ENCODE measurements around the gene MARCKSL1.
A peak's percentile ranks its signal among the peaks of the same experiment; 100 is the strongest.

Gene MARCKSL1

DNA sequence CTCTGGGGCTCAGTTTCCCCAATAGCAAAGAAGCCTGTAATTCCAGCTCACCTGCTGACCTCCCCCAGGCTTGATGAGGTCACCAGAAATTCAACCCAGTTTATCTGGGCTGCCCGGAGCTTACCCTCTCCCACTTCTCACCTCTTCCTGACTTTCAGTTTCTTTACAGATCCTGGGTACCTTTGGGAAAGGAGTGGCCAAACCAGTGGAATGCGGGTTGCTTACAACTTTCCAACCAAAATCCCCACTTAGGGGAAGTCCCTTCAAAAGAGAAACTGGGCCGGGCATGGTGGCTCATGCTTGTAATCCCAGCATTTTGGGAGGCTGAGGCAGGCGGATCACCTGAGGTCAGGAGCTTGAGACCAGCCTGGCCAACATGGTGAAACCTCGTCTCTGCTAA is 5.9 kb upstream of the MARCKSL1 start:
- H3K9me3 Mint-ChIP-seq = no peaks in the 10 kb centered on the region
- H3K36me3 Mint-ChIP-seq (ENCODE audit: low read depth) = no peaks in the 10 kb centered on the region
- ATAC-seq (no peak), DNase-seq (no peak)
- H3K27me3 Mint-ChIP-seq = no peaks in the 10 kb centered on the region
- no peak overlapping the region for H3K27ac Mint-ChIP-seq
- H3K4me1 Mint-ChIP-seq = peaks cover 47% of the 10 kb centered on the region
- H3K4me3 Mint-ChIP-seq = no peak overlapping the region

- Mint-ChIP-seq H3K36me3 (ENCODE audit: low read depth) (no peaks in the 10 kb centered on the region), H3K27me3 (no peaks in the 10 kb centered on the region), H3K4me3 (no peak overlapping the region), H3K4me1 (peaks cover 49% of the 10 kb centered on the region), H3K9me3 (no peaks in the 10 kb centered on the region), H3K27ac (no peak overlapping the region)
- no peak for DNase-seq
- ATAC-seq = no peak
These were observed 5.2 kb upstream of the MARCKSL1 start for GRCh38 chr1:32341186-32341757.

DNA sequence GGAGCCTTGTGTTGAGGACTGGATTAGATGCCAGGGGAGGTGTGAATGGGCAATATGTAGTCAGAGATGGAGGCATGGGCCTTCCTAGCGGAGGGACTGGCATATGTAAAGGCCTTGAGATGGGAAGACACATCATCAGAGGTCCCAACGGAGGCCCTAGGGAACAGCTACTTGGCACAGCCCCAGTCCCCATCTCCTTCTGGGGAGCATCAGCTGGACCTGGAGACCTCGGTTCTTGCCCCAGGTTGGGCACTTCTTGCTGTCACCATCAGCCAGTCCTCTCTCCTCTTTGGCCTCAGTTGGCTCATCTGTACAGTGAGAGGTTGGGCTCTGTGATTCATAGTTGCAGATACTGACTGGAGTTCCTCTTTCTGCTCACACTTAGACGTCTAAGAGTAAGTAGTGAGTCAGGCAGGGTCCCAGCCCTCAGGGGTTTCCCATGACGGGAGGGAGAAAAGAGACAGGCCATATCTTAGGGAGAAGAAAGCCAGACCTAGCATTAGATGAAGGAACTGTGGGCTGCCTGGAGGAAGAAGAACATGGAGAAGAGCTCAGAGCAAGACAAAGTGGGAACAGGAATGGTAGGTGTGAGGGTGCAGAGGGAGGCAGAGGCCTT is 3.4 kb upstream of the MARCKSL1 start:
- no peaks in the 10 kb centered on the region for H3K27me3 Mint-ChIP-seq
- peak overlapping the region; percentile 15 for H3K4me3 Mint-ChIP-seq
- peak; percentile 77 for ATAC-seq
- DNase-seq = peak; percentile 49
- peak overlapping the region; percentile 3 for H3K27ac Mint-ChIP-seq
- H3K36me3 Mint-ChIP-seq (ENCODE audit: low read depth) = no peaks in the 10 kb centered on the region
- peaks cover 44% of the 10 kb centered on the region for H3K4me1 Mint-ChIP-seq
- no peaks in the 10 kb centered on the region for H3K9me3 Mint-ChIP-seq

DNA sequence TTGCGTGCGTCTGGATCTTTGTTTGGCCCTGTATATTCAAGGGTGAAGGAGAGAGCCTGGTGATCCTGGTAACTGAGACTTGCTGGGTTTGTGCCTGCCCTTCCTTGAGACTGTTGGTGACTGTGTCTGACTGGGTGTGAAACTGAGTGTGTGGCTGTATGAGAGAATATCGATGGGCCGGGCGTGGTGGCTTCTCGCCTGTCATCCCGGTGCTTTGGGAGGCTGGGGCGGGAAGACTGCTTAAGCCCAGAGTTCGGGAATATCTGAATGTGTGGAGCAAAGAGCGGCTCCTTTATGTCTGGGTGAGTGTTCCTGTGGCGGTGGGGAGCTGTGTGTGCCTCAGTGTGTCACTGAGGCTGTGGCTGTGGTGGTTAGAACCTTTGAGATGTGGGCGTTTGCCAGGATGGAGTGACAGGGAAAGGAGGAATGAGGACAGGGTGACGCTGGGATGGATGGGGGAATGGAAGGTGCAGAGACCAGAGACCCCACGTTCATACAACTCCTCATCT is 2.7 kb upstream of the MARCKSL1 start:
- H3K4me1 Mint-ChIP-seq = peaks cover 51% of the 10 kb centered on the region
- DNase-seq (no peak), ATAC-seq (no peak)
- H3K27ac Mint-ChIP-seq = peak overlapping the region; percentile 34
- H3K9me3 Mint-ChIP-seq = no peaks in the 10 kb centered on the region
- H3K36me3 Mint-ChIP-seq (ENCODE audit: low read depth) = peaks cover 1% of the 10 kb centered on the region
- H3K4me3 Mint-ChIP-seq = no peak overlapping the region
- no peaks in the 10 kb centered on the region for H3K27me3 Mint-ChIP-seq

DNA sequence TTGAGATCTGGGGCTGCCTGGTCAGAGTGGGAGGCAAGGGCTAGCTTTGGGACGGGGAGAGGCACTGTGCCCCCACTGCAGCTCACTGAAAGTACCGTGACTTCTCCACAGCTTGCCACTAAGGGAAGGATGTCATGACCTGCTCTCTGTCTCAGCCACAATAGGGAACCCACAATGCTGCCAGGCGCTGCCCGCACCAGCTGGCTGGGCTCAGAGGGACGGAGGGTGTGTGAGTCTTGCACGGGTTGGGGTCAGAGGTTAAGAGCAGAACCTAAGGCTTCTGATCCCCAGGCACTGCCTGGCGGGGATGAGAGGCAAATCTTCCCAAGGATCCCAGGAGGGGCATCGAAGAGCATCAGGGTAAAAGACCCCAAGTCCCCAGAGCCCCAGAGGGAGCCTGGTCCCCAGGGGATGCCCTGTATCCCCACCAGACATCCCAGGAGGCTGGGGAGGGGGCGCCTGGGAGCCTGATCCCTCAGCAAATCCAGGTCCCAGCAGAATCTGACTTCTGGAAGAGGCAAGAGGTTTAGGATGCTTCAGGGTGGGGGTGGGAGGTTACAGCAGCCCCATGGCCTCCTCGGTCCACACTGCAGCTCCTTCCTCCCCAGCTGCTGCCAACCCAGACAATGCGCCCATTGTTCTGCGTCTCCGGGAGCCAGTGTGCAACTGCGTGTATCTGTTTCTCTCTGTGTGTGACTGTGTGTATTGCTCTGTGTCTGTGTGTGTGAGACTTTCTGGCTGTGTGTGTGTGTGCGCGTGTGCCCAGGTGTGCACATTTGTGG is 2.0 kb upstream of the MARCKSL1 start:
- ATAC-seq = peak; percentile 7
- H3K9me3 Mint-ChIP-seq = no peaks in the 10 kb centered on the region
- H3K27ac Mint-ChIP-seq = peak overlapping the region; percentile 64
- peak; percentile 27 for DNase-seq
- H3K4me3 Mint-ChIP-seq = no peak overlapping the region
- H3K27me3 Mint-ChIP-seq = no peaks in the 10 kb centered on the region
- H3K4me1 Mint-ChIP-seq = peaks cover 53% of the 10 kb centered on the region
- peaks cover 5% of the 10 kb centered on the region for H3K36me3 Mint-ChIP-seq (ENCODE audit: low read depth)

- ATAC-seq = peak; percentile 76
- peaks cover 50% of the 10 kb centered on the region for H3K4me1 Mint-ChIP-seq
- H3K4me3 Mint-ChIP-seq = peak overlapping the region; percentile 60
- H3K36me3 Mint-ChIP-seq (ENCODE audit: low read depth) = peaks cover 5% of the 10 kb centered on the region
- H3K27ac Mint-ChIP-seq = peak overlapping the region; percentile 54
- no peaks in the 10 kb centered on the region for H3K27me3 Mint-ChIP-seq
- H3K9me3 Mint-ChIP-seq = no peaks in the 10 kb centered on the region
- peak; percentile 77 for DNase-seq
These were observed 1.1 kb upstream of the MARCKSL1 start for GRCh38 chr1:32336963-32337675.

DNA sequence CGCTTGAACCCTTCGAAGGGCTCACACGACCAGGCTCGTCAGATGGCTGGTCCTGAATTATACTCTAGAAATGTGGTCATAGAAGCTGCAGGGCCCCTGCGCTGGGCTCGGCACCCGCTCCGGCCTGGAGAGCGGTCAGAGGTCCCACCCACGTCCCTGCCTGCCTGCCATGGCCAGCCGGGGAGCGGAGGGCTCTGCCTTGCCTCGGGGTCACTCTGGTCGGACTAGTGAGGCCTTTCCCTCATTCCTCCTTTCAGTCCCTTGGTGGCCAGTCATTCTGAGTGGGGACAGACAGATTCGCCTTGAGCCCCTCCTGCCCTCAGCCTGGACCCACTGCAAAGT is 529 bp upstream of the MARCKSL1 start:
- Mint-ChIP-seq H3K4me1 (peaks cover 50% of the 10 kb centered on the region), H3K27me3 (no peaks in the 10 kb centered on the region), H3K27ac (no peak overlapping the region), H3K4me3 (peak overlapping the region; percentile 60), H3K36me3 (ENCODE audit: low read depth) (peaks cover 10% of the 10 kb centered on the region), H3K9me3 (no peaks in the 10 kb centered on the region)
- ATAC-seq (no peak), DNase-seq (no peak)

DNA sequence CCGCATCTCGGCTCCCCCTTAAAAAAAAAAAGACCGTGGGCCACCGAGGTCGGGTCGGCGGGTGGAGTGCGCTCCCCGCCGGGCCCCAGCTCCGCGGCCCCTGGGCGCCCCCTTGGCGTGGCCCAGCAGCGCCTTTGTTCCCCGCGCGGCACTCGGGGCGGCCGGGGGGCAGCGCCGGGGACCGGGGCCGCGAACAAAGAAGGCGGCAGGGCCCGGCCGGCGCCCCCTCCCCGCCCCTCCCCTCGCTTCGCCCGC is 571 bp downstream of the MARCKSL1 start:
- Mint-ChIP-seq H3K27me3 (no peaks in the 10 kb centered on the region), H3K9me3 (no peaks in the 10 kb centered on the region), H3K4me3 (peak overlapping the region; percentile 84), H3K36me3 (ENCODE audit: low read depth) (peaks cover 14% of the 10 kb centered on the region), H3K4me1 (peaks cover 50% of the 10 kb centered on the region), H3K27ac (no peak overlapping the region)
- no peak for ATAC-seq
- DNase-seq = no peak

DNA sequence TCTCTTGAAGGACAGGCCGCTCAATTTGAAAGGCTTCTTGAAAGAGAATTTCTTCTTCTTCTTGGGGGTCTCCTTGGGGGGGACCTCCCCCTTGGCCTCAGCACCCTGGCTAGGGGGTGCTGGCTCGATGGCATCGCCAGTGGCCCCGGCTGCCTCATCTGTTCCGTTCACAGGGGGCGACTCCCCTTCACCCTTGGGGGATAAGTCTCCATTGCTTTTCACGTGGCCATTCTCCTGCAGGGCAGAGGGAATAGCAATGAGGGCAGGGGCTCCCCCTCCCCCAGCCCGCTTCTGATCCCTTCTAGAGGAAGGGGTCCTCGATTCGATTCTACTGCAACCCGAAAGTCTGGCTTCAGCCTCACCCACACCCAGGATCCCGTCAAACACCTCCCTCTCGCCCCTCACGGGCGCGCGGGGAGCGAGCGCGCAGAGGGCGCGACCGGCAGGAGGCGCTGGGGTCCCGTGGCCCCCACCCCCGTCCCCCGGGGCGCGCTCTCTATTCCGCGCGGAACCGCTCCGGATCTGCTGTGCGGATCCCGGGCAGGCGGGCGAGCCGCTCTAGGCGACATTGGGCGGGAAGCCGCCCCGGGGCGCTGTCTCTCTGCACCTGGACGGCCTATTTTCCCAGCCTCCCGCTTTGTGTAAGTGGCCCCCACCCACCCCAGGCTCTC is 1.0 kb downstream of the MARCKSL1 start:
- Mint-ChIP-seq H3K4me3 (peak overlapping the region; percentile 84), H3K27me3 (no peaks in the 10 kb centered on the region), H3K9me3 (no peaks in the 10 kb centered on the region)

GRCh38 chr1:32334274-32334861 is 1.7 kb downstream of the MARCKSL1 start:
- H3K27ac Mint-ChIP-seq = peak overlapping the region; percentile 70
- peak overlapping the region; percentile 84 for H3K4me3 Mint-ChIP-seq
- ATAC-seq (no peak), DNase-seq (no peak)
- H3K36me3 Mint-ChIP-seq (ENCODE audit: low read depth) = peaks cover 17% of the 10 kb centered on the region
- H3K4me1 Mint-ChIP-seq = peaks cover 49% of the 10 kb centered on the region
- H3K27me3 Mint-ChIP-seq = no peaks in the 10 kb centered on the region
- no peaks in the 10 kb centered on the region for H3K9me3 Mint-ChIP-seq

More for the DNA sequence above, 1.0 kb downstream of the MARCKSL1 start:
- Mint-ChIP-seq H3K4me1 (peaks cover 51% of the 10 kb centered on the region), H3K27ac (peak overlapping the region; percentile 70), H3K36me3 (ENCODE audit: low read depth) (peaks cover 14% of the 10 kb centered on the region)
- DNase-seq (peak; percentile 65), ATAC-seq (peak; percentile 21)

- no peaks in the 10 kb centered on the region for H3K9me3 Mint-ChIP-seq
- no peaks in the 10 kb centered on the region for H3K27me3 Mint-ChIP-seq
- H3K36me3 Mint-ChIP-seq (ENCODE audit: low read depth) = peaks cover 26% of the 10 kb centered on the region
- peaks cover 40% of the 10 kb centered on the region for H3K4me1 Mint-ChIP-seq
- H3K27ac Mint-ChIP-seq = no peak overlapping the region
- DNase-seq (no peak), ATAC-seq (no peak)
- no peak overlapping the region for H3K4me3 Mint-ChIP-seq
These were observed 2.6 kb downstream of the MARCKSL1 start for GRCh38 chr1:32333251-32333963.

- Mint-ChIP-seq H3K4me3 (no peak overlapping the region), H3K36me3 (ENCODE audit: low read depth) (peaks cover 32% of the 10 kb centered on the region), H3K27me3 (no peaks in the 10 kb centered on the region), H3K4me1 (peaks cover 32% of the 10 kb centered on the region), H3K27ac (no peak overlapping the region), H3K9me3 (no peaks in the 10 kb centered on the region)
- no peak for ATAC-seq
- no peak for DNase-seq
These were observed 3.5 kb downstream of the MARCKSL1 start for GRCh38 chr1:32332290-32333079.

DNA sequence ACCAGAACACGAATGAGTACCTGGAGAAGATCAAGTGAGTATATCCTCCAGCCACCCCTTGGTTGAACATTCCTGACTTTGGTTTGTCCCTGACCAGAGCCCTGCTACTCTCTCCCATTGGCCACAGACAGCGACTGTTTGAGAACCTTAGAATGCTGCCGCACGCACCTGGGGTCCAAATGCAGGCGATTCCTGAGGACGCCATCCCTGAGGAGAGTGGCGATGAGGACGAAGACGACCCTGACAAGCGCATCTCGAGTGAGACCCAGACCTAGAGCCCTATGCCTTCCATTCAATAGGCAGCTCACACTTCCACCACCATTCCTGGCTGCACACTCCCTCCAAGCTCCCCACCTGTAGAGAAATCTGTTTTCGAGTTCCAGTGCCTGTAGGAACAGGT is 4.5 kb downstream of the MARCKSL1 start:
- no peaks in the 10 kb centered on the region for H3K9me3 Mint-ChIP-seq
- ATAC-seq = no peak
- H3K4me1 Mint-ChIP-seq = peaks cover 24% of the 10 kb centered on the region
- no peak for DNase-seq
- peak overlapping the region; percentile 5 for H3K27ac Mint-ChIP-seq
- no peaks in the 10 kb centered on the region for H3K27me3 Mint-ChIP-seq
- H3K4me3 Mint-ChIP-seq = no peak overlapping the region
- H3K36me3 Mint-ChIP-seq (ENCODE audit: low read depth) = peaks cover 35% of the 10 kb centered on the region

Measured in activated naive CD8-positive, alpha-beta T cell treated with anti-CD3 and anti-CD28 coated beads, Interleukin-2, amount 50 U/mL, for 24 hours (primary cell).